DOHH2 (cell line): ENCODE measurements around the gene GTF2F2.

Experiments used
- CTCF ChIP-seq: fragments of 200-600 bp; sonication (generic); IDR thresholded peaks from one replicate; pipeline ENCODE4 v1.5.1; 2014; ENCODE audit warnings: antibody characterized with exemption, mild to moderate bottlenecking, low read depth, low read length; ENCODE audit not compliant: poor library complexity, severe bottlenecking
- EZH2phosphoT487 ChIP-seq: fragments of 200-600 bp; sonication (generic); IDR thresholded peaks from 2 replicates; pipeline ENCODE4 v1.6.1; 2017; ENCODE audit warnings: borderline replicate concordance, mild to moderate bottlenecking, antibody characterized with exemption, low read length, moderate library complexity, mixed read lengths

- no peak for TF ChIP-seq EZH2phosphoT487
- no peak for TF ChIP-seq CTCF
Observed at GRCh38 chr13:45074721-45075120, 45.6 kb upstream of the GTF2F2 start.
